ENCODE measurements around the gene RMC1.
"Not testable (repeated sequence)": the region's sequence is repeated elsewhere in the genome, so short reads cannot be mapped to it uniquely, and the experiment has no call there.

The RMC1 gene

GRCh38 chr18:23577521-23577920 lies 74.2 kb downstream of the RMC1 start:
- not testable (repeated sequence) for H3K9ac ChIP-seq (ENCODE audit: low read length in 5 of 5); H3K9me3 ChIP-seq (ENCODE audit: control insufficient read depth in 5 of 5, low read length in 5 of 5); H3K27me3 ChIP-seq (ENCODE audit: control insufficient read depth in 5 of 5, insufficient read depth in 4 of 5, low read length in 5 of 5); H3K4me3 ChIP-seq (ENCODE audit: low read depth in 1 of 5, low read length in 5 of 5); H3K27ac ChIP-seq (ENCODE audit: low read depth, low read length)
- Histone ChIP-seq H3K36me3 (ENCODE audit: control insufficient read depth in 5 of 5, insufficient read depth in 5 of 5, low read length in 5 of 5) (peaks cover 4 to 15% (median 7%) of the 10 kb centered on the region in 5 donors), H3K4me1 (ENCODE audit: control insufficient read depth in 5 of 5, insufficient read depth in 5 of 5, low read length in 5 of 5) (peaks cover 0 to 39% (median 28%) of the 10 kb centered on the region in 5 donors)

GRCh38 chr18:23578067-23578701 lies 74.9 kb downstream of the RMC1 start:
- Histone ChIP-seq H3K4me1 (ENCODE audit: control insufficient read depth in 5 of 5, insufficient read depth in 5 of 5, low read length in 5 of 5) (peaks cover 0 to 39% (median 28%) of the 10 kb centered on the region in 5 donors), H3K27me3 (ENCODE audit: control insufficient read depth in 5 of 5, insufficient read depth in 4 of 5, low read length in 5 of 5) (no peaks in the 10 kb centered on the region), H3K27ac (ENCODE audit: low read depth, low read length) (no peak overlapping the region)

GRCh38 chr18:23578891-23579653 lies 75.8 kb downstream of the RMC1 start:
- Histone ChIP-seq H3K27me3 (ENCODE audit: control insufficient read depth in 5 of 5, insufficient read depth in 4 of 5, low read length in 5 of 5) (no peaks in the 10 kb centered on the region), H3K9ac (ENCODE audit: low read length in 5 of 5) (peak overlapping the region in 1 of 5 donors; percentile 14), H3K9me3 (ENCODE audit: control insufficient read depth in 5 of 5, low read length in 5 of 5) (no peaks in the 10 kb centered on the region), H3K36me3 (ENCODE audit: control insufficient read depth in 5 of 5, insufficient read depth in 5 of 5, low read length in 5 of 5) (peaks cover 0 to 8% (median 6%) of the 10 kb centered on the region in 5 donors), H3K4me1 (ENCODE audit: control insufficient read depth in 5 of 5, insufficient read depth in 5 of 5, low read length in 5 of 5) (peaks cover 0 to 38% (median 32%) of the 10 kb centered on the region in 5 donors), H3K27ac (ENCODE audit: low read depth, low read length) (no peak overlapping the region), H3K4me3 (ENCODE audit: low read depth in 1 of 5, low read length in 5 of 5) (no peak overlapping the region)

More at GRCh38 chr18:23578067-23578701, 74.9 kb downstream of the RMC1 start:
- Histone ChIP-seq H3K9ac (ENCODE audit: low read length in 5 of 5) (no peak overlapping the region), H3K36me3 (ENCODE audit: control insufficient read depth in 5 of 5, insufficient read depth in 5 of 5, low read length in 5 of 5) (peaks cover under 1 to 10% (median 6%) of the 10 kb centered on the region in 5 donors), H3K4me3 (ENCODE audit: low read depth in 1 of 5, low read length in 5 of 5) (no peak overlapping the region), H3K9me3 (ENCODE audit: control insufficient read depth in 5 of 5, low read length in 5 of 5) (no peaks in the 10 kb centered on the region)

- peaks cover 0 to 5% (median 3%) of the 10 kb centered on the region in 5 donors for H3K36me3 ChIP-seq (ENCODE audit: control insufficient read depth in 5 of 5, insufficient read depth in 5 of 5, low read length in 5 of 5)
- H3K9me3 ChIP-seq (ENCODE audit: control insufficient read depth in 5 of 5, low read length in 5 of 5) = no peaks in the 10 kb centered on the region
- H3K27me3 ChIP-seq (ENCODE audit: control insufficient read depth in 5 of 5, insufficient read depth in 4 of 5, low read length in 5 of 5) = no peaks in the 10 kb centered on the region
- no peak overlapping the region for H3K4me3 ChIP-seq (ENCODE audit: low read depth in 1 of 5, low read length in 5 of 5)
- H3K9ac ChIP-seq (ENCODE audit: low read length in 5 of 5) = no peak overlapping the region
- H3K4me1 ChIP-seq (ENCODE audit: control insufficient read depth in 5 of 5, insufficient read depth in 5 of 5, low read length in 5 of 5) = peaks cover 7 to 41% (median 37%) of the 10 kb centered on the region in 5 donors
- no peak overlapping the region for H3K27ac ChIP-seq (ENCODE audit: low read depth, low read length)
These were observed 77.5 kb downstream of the RMC1 start for GRCh38 chr18:23580677-23581367.

All from subcutaneous abdominal adipose tissue (tissue), 5 donors.